Measurements from ENCODE around the gene NDOR1.
A peak's percentile ranks its signal among the peaks of the same experiment; 100 is the strongest.

The NDOR1 gene

DNA sequence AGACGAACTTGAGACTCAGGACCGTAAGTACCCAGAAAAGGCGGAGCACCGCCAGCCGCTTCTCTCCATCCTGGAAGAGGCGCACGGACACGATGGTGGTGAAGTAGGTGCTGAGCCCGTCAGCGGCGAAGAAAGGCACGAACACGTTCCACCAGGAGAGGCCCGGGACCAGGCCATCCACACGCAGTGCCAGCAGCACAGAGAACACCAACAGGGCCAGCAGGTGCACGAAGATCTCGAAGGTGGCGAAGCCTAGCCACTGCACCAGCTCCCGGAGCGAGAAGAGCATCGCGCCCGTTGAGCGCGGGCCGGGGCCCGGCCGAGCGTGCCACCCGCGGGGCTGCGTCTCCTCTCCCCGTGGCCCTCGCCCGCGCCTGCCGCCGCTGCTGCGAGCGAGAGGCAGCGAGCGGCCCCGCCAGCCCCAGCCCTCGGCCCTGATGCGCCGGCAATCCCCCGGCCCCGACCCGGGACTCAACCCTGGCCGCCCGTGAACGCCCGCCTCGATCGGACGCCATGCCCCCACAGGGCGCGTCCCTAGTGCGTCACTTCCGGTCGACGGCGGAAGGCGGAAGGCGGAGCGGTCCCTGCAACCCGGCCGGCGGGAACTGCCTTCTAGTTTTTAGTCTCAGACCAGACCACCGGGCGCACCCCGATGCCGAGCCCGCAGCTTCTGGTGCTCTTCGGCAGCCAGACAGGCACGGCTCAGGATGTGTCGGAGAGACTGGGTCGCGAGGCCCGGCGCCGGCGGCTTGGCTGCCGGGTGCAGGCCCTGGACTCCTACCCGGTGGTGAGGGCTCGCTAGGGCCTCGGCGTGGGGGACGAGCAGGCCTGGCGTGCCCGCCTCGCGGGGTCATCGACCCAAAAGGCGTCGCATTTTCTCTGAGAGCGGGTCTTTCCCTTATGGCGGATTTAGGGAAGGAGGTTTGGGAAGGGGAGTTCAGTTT, at the start of gene NDOR1, which contains the start of gene TMEM203:
Gene NDOR1, plus strand, starts transcription at position 575 of the 944 bp plus-strand sequence. Its CDS starts 78 bp downstream, at position 653.
Gene TMEM203, minus strand, starts transcription at position 523 of the 944 bp plus-strand sequence. Its CDS starts 234 bp downstream, at position 289.
- peak; percentile 90 for DNase-seq (ENCODE audit: low spot score)

DNA sequence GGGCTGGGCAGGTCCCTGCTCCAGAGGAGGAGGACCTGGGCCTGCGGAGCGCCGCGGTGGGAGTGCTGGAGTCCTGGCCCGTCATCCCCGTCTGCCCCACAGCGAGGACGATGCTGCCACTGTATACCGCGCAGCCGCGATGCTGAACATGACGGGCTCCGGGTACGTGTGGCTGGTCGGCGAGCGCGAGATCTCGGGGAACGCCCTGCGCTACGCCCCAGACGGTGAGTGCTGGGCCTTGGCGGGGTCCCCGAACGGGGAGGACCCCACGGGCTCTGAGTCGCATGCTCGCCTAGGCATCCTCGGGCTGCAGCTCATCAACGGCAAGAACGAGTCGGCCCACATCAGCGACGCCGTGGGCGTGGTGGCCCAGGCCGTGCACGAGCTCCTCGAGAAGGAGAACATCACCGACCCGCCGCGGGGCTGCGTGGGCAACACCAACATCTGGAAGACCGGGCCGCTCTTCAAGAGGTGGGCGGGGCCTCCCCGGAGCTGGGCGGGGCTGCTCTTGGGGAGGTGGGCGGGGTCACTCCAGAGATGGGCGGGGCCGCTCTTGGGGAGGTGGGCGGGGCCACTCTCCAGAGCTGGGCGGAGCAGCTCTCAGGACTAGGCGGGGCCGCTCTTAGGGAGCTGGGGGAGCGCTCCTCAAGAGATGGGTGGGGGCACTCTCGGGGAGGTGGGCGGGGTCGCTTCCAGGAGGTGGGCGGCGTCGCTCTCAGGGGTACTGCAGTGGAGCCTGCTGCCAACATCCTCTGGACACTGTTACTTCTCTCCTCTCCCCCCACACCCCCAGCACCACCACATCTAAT, 48.7 kb upstream of the NDOR1 start:
- DNase-seq (ENCODE audit: low spot score): peak; percentile 41

DNA sequence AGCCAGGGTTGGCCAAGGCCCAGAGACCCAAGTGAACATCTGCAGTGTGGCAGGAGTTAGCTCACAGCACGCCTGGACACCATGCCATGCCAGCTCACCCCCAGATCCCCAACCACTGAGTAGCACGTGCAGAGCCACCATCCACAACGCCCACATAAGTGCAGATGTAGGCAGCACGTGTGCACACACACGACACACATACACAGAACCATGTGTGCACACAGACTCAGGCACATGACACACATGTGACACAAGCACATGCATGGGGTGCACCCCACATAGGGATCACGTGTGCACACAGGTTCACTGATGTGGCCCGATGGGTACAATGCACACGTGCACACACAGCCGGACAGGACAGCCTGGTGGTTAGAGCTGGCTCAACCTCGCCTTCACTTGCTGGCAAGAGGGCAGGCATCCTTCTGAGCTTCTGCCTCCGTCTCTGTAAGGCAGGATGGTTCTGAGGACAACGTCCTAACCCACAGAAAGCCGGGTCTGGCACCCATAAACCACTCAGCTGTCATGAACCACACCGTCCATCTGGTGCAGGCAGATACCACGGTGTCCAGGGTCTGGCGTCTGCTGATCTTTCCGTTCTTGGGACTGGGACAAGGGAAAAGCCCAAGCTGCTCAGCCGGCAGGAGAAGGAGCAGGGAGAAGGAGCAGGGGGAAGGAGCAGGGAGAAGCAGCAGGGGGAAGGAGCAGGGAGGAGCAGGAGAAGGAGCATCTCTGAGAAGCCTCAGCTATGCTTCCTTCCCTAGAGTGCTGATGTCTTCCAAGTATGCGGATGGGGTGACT, 47.7 kb upstream of the NDOR1 start:
- no peak for DNase-seq (ENCODE audit: low spot score)

DNA sequence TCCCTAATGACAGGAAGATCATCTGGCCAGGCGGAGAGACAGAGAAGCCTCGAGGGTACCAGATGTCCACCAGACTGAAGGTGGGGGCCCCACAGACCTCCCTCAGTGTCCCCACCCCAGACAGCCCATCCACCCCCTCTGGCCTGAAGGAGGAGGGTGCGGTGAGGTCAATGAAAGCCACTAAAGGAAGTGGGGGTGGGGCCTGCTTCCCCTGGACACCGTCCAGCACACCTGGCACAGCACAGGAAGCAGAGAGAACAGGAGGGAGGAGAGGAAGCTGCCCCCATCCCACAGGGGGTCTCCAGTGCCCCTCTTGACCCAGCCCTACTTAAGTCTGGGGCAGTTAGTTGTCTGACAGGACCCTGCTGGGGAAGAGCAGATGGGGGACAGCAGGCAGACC, 46.9 kb upstream of the NDOR1 start:
- no peak for DNase-seq (ENCODE audit: low spot score)

DNA sequence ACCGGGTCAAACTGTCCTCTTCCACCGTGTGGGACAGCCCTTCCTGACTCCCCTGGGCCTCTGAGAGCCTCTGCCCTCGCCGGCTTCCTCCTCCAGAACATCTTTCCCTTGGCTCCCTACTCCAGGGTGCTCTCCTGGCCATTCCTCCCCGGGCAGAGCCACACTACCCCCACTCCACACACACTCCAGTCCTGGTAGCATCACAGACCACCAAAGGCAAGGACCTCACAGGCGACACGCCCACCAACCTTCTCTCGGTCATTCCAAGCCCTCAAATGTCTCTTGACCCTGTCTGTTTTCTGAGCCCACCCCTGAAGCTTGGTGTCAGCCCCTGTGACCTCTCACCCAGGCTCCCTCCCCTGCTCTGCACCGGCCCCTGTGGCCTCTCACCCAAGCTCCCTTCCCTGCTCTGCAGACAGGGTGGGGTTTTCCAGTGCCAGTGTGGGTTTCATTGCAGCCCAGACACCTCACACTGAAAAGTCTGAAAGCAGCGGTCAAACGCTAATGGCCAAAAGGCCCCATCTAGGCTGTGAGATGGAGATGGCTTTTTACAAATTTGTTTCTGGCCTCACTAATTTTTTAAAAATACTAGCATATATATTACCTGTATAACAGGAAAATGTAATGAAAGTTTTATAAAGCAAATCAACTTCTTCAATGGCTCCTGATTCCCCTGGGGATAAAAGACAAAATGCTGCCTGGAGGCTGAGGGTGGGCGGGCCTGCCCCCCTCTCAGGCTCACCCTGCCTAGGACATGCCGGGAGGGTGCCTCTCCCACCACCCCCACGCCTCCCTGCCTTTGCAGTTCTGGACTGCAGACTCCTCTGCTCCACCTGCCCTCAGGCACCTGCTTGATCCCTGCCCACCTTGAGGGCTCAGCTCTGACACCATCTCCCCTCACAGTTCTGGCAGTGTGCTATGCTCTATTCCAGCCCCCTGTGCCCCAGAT, 46.1 kb upstream of the NDOR1 start:
- no peak for DNase-seq (ENCODE audit: low spot score)

DNA sequence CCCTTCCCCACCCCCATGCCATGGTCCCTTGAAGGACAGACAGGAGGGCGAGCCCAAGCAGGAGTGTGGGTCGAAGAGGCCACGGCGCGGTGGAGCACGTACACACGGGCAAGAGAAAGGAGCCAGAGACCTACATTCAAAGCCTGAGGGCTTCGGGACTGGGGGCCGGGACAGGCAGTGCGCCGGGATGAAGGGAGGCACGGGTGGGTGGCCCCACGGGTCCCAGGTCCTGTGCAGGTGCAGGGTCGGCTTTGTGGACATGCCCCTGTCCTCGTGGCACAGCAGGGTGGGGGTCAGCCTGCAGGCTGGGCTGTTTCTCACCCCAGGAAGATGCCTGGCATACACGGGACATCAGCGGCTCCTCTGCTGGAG, 45.5 kb upstream of the NDOR1 start:
- no peak for DNase-seq (ENCODE audit: low spot score)

DNA sequence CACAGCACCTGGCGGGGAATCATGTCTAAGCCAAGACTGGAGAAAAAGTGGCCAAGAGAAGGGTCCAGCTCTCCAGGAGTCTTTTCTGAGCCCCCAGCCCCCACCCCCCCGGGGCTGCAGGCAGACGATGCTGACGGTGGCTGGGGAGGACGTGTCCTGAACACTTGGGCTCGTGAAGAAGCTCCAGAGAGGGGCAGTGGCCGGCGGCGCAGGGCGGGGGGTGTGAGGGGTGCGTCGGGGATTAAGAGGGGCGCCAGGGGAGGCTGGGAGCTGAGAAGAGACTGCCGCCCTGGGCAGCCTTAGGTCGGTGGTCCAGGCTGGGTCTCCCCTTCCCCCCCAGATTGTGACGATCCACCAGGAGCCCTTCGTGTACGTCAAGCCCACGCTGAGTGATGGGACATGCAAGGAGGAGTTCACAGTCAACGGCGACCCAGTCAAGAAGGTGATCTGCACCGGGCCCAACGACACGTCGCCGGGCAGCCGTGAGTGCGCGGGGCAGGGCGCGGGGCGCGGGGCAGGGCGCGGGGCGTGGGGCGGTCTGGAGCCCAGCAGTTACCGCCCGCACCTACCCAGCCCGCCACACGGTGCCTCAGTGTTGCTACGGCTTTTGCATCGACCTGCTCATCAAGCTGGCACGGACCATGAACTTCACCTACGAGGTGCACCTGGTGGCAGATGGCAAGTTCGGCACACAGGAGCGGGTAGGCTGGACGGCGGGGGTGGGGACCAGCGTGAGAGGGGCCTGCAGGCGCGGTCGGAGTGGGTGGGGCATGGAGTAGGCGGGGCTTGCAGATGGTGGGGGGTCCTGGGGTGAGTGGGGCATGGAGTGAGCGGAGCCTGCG, 44.6 kb upstream of the NDOR1 start:
- no peak for DNase-seq (ENCODE audit: low spot score)

GRCh38 chr9:137161558-137162486, 43.7 kb upstream of the NDOR1 start:
- no peak for DNase-seq (ENCODE audit: low spot score)

DNA sequence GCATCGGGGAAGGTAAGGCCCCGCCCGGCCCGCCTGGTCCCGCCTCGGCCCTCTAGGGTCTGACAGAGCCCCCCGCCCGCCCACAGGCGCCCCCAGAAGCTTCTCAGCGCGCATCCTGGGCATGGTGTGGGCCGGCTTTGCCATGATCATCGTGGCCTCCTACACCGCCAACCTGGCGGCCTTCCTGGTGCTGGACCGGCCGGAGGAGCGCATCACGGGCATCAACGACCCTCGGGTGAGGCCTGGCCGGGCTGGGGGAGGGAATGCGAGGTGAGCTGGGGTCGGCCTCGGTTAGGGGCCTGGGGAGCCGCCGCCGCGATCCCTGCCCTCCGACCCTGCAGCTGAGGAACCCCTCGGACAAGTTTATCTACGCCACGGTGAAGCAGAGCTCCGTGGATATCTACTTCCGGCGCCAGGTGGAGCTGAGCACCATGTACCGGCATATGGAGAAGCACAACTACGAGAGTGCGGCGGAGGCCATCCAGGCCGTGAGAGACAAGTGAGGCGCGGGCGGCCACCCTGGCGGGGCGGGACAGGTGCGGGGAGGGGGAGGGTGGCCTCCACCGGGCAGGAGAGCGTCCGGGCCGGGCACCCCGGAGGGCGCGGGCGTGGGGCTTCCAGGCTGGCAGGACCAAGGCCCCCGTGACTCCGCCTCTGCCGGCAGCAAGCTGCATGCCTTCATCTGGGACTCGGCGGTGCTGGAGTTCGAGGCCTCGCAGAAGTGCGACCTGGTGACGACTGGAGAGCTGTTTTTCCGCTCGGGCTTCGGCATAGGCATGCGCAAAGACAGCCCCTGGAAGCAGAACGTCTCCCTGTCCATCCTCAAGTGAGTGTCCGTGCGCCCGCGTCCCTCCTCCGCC, 42.8 kb upstream of the NDOR1 start:
- no peak for DNase-seq (ENCODE audit: low spot score)

DNA sequence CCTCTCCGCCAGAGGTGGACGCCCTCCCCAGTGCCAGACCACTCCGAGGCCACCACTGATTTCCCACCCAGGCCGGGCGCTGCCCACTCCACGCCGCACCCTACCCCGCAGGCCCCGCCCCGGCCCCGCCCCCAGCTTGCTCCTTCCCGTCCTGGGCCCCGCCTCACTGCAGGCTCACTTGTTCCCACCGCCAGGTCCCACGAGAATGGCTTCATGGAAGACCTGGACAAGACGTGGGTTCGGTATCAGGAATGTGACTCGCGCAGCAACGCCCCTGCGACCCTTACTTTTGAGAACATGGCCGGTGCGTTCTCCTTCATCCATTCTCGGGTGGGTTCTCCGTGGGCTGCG, 42.2 kb upstream of the NDOR1 start:
- no peak for DNase-seq (ENCODE audit: low spot score)

DNA sequence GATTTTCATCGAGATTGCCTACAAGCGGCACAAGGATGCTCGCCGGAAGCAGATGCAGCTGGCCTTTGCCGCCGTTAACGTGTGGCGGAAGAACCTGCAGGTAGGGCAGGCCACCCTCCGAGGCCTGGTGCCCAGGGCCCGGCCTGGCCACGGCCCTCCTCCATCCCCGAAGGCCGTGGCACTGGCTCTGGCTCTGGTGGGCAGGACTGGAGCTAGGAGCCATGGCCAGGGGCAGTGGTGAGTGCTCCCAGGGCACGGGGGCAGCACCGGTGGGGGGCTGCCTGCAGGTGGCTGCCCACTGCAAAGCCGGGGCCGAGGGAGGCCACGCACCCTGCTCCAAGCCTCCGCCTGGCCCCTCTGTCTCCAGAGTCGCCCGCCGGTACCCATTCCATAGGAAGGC, 41.7 kb upstream of the NDOR1 start:
- no peak for DNase-seq (ENCODE audit: low spot score)

DNA sequence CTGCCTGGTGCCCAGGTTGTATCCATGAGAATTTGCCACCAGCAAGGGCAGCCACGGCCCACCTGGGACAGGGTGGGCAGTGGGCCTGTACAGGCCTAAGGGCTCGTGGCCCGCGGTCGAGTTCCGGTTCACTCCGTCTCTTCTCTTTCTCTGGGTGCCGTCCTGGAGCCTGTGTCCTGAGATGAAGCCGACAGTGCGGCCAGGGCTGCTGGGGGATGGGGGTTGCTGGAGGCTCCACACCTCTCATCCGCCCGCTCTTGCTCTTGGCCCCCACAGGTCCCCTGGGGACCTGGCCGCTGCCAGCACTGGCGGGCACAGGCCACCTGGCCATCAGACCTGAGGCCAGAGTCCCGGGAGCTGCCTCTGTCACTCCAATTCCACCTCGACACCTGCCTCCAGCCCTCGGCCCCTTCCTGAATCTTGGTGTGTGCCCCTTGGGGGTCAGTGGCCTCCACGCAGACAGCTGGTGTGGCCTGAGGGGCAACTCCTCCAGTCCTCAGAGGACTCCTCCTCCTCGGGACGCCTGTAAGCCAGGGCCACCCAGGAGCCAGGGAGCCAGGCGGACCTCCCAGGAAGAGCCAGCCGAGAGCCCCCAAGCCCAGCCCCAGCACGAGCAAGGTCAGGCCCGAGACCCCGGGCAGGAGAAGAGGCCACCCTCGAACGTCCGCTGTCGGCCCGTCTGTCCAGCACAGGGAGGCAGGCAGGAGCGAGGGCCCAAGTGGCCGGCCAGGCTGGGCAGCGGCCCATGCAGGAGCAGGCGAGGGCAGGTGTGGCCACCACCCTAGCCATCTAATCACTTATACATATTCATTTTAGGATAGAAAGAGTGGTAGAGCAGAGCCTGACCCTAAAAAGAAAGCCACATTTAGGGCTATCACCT, 40.9 kb upstream of the NDOR1 start:
- no peak for DNase-seq (ENCODE audit: low spot score)

- no peak for DNase-seq (ENCODE audit: low spot score)
Observed at GRCh38 chr9:137165250-137165836, 40.2 kb upstream of the NDOR1 start.

DNA sequence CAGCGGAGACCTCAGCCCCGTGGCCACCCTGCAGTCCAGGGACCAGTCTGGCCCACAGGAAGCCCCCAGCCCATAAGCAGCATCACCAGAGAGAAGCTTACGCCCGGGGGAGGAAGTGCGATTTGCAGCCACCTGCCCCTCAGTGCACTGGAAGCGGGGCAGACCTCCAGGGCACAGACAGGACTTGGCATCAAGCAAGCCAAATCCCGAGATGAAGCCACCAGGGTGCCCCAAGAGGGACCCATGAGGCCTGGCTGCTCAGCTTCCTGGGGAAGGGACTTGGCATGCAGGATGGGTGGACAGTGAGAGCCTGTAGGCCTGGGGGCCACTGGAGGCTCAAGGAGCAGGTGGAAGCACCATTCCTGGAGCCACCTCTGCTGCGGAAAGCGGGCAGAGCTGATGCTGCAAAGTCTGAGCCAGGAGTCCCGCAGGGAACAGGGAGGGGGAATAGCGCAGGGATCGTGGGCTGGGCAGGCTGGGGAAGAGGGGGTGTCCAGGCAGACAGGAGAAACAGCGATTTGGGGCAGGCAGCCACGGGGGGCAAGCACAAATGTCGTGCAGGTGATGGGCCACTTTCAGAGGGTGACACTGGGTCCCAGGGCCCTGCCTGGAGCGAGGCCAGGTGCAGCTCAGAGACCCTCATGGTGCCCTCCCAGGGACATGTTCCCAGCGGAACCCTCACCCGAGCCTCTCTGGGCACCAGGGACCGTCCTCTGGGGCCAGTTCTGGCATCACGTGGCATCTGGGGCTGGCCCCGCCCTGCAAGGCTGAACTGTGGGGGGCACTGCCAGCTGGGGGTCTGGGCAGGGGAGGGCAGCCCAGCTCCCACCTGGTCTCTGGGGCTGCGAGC, 38.9 kb upstream of the NDOR1 start:
- DNase-seq (ENCODE audit: low spot score): no peak

GRCh38 chr9:137167277-137167746, 38.2 kb upstream of the NDOR1 start:
- DNase-seq (ENCODE audit: low spot score): no peak
